Suprapubic skin (tissue), 4 donors: Measurements from ENCODE around the gene ROBO3. TPM values are rescaled to one million over a fixed set of nuclear protein-coding genes. Genes with fewer than 3 reads are reported as not detected.
A peak's percentile ranks its signal among the peaks of the same experiment; 100 is the strongest.

Source experiments
- DNase-seq, 2 donors: peaks; one replicate each; pipeline ENCODE4 v3.0.0-alpha.2; 2019; ENCODE audit warnings: low spot score in 2 of 2
- H3K27ac ChIP-seq: fragments of 200-600 bp; sonication (generic); one replicate; pipeline ENCODE4 v1.5.1; 2019
- H3K27me3 ChIP-seq: fragments of 200-600 bp; sonication (generic); one replicate; pipeline ENCODE4 v1.5.1; 2019
- H3K36me3 ChIP-seq: fragments of 200-600 bp; sonication (generic); one replicate; pipeline ENCODE4 v1.5.1; 2019
- H3K4me1 ChIP-seq: fragments of 200-600 bp; sonication (generic); one replicate; pipeline ENCODE4 v1.5.1; 2019
- H3K4me3 ChIP-seq: fragments of 200-600 bp; sonication (generic); one replicate; pipeline ENCODE4 v1.5.1; 2019; ENCODE audit warnings: mild to moderate bottlenecking
- H3K9me3 ChIP-seq: fragments of 200-600 bp; sonication (generic); one replicate; pipeline ENCODE4 v1.5.1; 2019
- CTCF ChIP-seq, 2 donors: fragments of 200-600 bp in 1 of 2; fragments of 450-650 bp in 1 of 2; sonication (generic) in 1 of 2; IDR thresholded peaks; one replicate each; pipeline ENCODE4 v1.5.1; 2016 to 2019; ENCODE audit warnings: antibody characterized with exemption in 2 of 2, mild to moderate bottlenecking in 1 of 2, moderate library complexity in 1 of 2
- EP300 ChIP-seq: sonication (generic); formaldehyde crosslinking; IDR thresholded peaks from one replicate; pipeline ENCODE4 v1.6.1; 2017; ENCODE audit warnings: antibody characterized with exemption
- POLR2A ChIP-seq, 2 donors: fragments of 450-650 bp; IDR thresholded peaks; one replicate each; pipeline ENCODE4 v1.6.1; 2017; ENCODE audit warnings: antibody characterized with exemption in 2 of 2, mild to moderate bottlenecking in 2 of 2, moderate library complexity in 2 of 2
- POLR2AphosphoS5 ChIP-seq, 3 donors: sonication (generic); formaldehyde crosslinking; IDR thresholded peaks; one replicate each; pipeline ENCODE4 v1.6.1; 2017; ENCODE audit warnings: antibody characterized with exemption in 3 of 3
- WGBS: methylation state at CpG from one replicate; pipeline ENCODE4 v1.1.5; 2018; 5-methylcytosine and 5-hydroxymethylcytosine counted together
- total RNA-seq, 4 donors: library from RNA; depleted of rRNA; stranded (reverse); fragments of >200 nt; gene quantifications; one replicate each; pipeline ENCODE4 v1.1.0, GENCODE V29; 2016

The ROBO3 gene
- total RNA-seq, 4 donors from 2014 or later, result 1.9 to 6.8 (median 3.6) TPM

GRCh38 chr11:124918950-124919349 is 53.7 kb downstream of the ROBO3 start, which contains the start of gene HEPN1:
Gene HEPN1, plus strand, starts transcription at chr11:124919250.
- Histone ChIP-seq H3K36me3 (no peaks in the 10 kb centered on the region), H3K4me3 (no peak within 1 kb of the TSS)

GRCh38 chr11:124919898-124920297 is 54.7 kb downstream of the ROBO3 start:
- H3K9me3 ChIP-seq, result no peaks in the 10 kb centered on the region
- DNase-seq, result peak in 1 of 2 donors; percentile 24
- no peak overlapping the region for H3K4me3 ChIP-seq
- H3K27me3 ChIP-seq, result peaks cover 5% of the 10 kb centered on the region
- peaks cover 8% of the 10 kb centered on the region for H3K4me1 ChIP-seq
- H3K36me3 ChIP-seq, result no peaks in the 10 kb centered on the region
- WGBS, result 89% methylated on average over 2 of the region's 2 CpGs
- TF ChIP-seq POLR2A (IDR thresholded peaks at IDR 0.05) (no peak), EP300 (no peak), CTCF (IDR thresholded peaks at IDR 0.05) (no peak), POLR2AphosphoS5 (IDR thresholded peaks at IDR 0.05) (no peak)
- H3K27ac ChIP-seq, result no peak overlapping the region

More at GRCh38 chr11:124918950-124919349, 53.7 kb downstream of the ROBO3 start, which contains the start of gene HEPN1:
- no peak within 1 kb of the TSS for H3K27ac ChIP-seq
- H3K4me1 ChIP-seq, result peaks cover 8% of the 10 kb centered on the region
- DNase-seq, result no peak
- H3K9me3 ChIP-seq, result no peaks in the 10 kb centered on the region
- peaks cover 5% of the 10 kb centered on the region for H3K27me3 ChIP-seq
- WGBS, result 92% methylated on average over 3 of the region's 3 CpGs
- no peak for TF ChIP-seq POLR2AphosphoS5 (IDR thresholded peaks at IDR 0.05)
- no peak for TF ChIP-seq POLR2A (IDR thresholded peaks at IDR 0.05)
- no peak for TF ChIP-seq CTCF (IDR thresholded peaks at IDR 0.05)
- TF ChIP-seq EP300, result no peak

DNA sequence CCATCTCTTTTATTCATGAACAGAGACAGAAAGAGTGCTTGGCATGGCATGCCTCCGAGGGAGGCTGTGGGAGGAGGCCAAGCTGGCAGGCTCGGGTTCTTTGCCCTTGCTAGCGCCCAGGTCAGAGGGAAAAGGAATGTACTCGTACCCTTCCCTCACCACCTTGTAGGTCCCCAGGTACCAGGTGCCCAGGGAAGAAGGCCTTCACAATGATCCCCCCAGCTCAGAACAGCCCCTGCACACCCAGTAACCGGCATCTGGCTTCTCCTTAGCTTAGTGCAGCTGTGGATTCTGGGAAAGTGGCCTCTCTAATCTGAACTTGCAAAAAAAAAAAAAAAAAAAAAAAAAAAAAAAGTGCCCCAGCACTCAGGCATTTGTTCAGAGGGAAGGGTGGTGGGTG is 55.1 kb downstream of the ROBO3 start:
- DNase-seq, result peak in 1 of 2 donors; percentile 34
- no peaks in the 10 kb centered on the region for H3K36me3 ChIP-seq
- peak overlapping the region; percentile 52 for H3K4me3 ChIP-seq
- H3K9me3 ChIP-seq, result no peaks in the 10 kb centered on the region
- H3K27ac ChIP-seq, result no peak overlapping the region
- H3K4me1 ChIP-seq, result peaks cover 8% of the 10 kb centered on the region
- 83% methylated on average over 5 of the region's 5 CpGs for WGBS
- TF ChIP-seq EP300, result no peak
- no peak for TF ChIP-seq CTCF (IDR thresholded peaks at IDR 0.05)
- no peak for TF ChIP-seq POLR2AphosphoS5 (IDR thresholded peaks at IDR 0.05)
- no peak for TF ChIP-seq POLR2A (IDR thresholded peaks at IDR 0.05)
- peaks cover 5% of the 10 kb centered on the region for H3K27me3 ChIP-seq

GRCh38 chr11:124920870-124921609 is 55.8 kb downstream of the ROBO3 start:
- TF ChIP-seq POLR2AphosphoS5 (IDR thresholded peaks at IDR 0.05) (no peak), CTCF (IDR thresholded peaks at IDR 0.05) (no peak), EP300 (no peak), POLR2A (IDR thresholded peaks at IDR 0.05) (no peak)
- 12% methylated on average over 28 of the region's 82 CpGs for WGBS
- H3K9me3 ChIP-seq, result no peaks in the 10 kb centered on the region
- H3K4me1 ChIP-seq, result peaks cover 8% of the 10 kb centered on the region
- peak overlapping the region; percentile 52 for H3K4me3 ChIP-seq
- peak overlapping the region; percentile 59 for H3K27ac ChIP-seq
- H3K27me3 ChIP-seq, result peaks cover 5% of the 10 kb centered on the region
- no peaks in the 10 kb centered on the region for H3K36me3 ChIP-seq
- DNase-seq, result peak; percentile 82 to 85

GRCh38 chr11:124922831-124923230 is 57.6 kb downstream of the ROBO3 start:
- Histone ChIP-seq H3K9me3 (no peaks in the 10 kb centered on the region), H3K27ac (no peak overlapping the region), H3K4me3 (no peak overlapping the region), H3K36me3 (no peaks in the 10 kb centered on the region), H3K27me3 (peaks cover 5% of the 10 kb centered on the region), H3K4me1 (peaks cover 8% of the 10 kb centered on the region)
- TF ChIP-seq POLR2AphosphoS5 (IDR thresholded peaks at IDR 0.05), result no peak
- no peak for TF ChIP-seq CTCF (IDR thresholded peaks at IDR 0.05)
- TF ChIP-seq POLR2A (IDR thresholded peaks at IDR 0.05), result no peak
- TF ChIP-seq EP300, result no peak
- 89% methylated on average over 4 of the region's 4 CpGs for WGBS
- DNase-seq, result no peak
